ENCODE results near the gene LRRN2.

GRCh38 chr1:204683284-204684205, 2.0 kb downstream of the LRRN2 start:
- TF ChIP-seq, protein P1, sequence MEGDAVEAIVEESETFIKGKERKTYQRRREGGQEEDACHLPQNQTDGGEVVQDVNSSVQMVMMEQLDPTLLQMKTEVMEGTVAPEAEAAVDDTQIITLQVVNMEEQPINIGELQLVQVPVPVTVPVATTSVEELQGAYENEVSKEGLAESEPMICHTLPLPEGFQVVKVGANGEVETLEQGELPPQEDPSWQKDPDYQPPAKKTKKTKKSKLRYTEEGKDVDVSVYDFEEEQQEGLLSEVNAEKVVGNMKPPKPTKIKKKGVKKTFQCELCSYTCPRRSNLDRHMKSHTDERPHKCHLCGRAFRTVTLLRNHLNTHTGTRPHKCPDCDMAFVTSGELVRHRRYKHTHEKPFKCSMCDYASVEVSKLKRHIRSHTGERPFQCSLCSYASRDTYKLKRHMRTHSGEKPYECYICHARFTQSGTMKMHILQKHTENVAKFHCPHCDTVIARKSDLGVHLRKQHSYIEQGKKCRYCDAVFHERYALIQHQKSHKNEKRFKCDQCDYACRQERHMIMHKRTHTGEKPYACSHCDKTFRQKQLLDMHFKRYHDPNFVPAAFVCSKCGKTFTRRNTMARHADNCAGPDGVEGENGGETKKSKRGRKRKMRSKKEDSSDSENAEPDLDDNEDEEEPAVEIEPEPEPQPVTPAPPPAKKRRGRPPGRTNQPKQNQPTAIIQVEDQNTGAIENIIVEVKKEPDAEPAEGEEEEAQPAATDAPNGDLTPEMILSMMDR (IDR thresholded peaks at IDR 0.05), result no peak
- TF ChIP-seq EP300 (IDR thresholded peaks at IDR 0.05) (no peak), POLR2A (IDR thresholded peaks at IDR 0.05) (no peak)
